K562 (cell line): ENCODE results near the gene STARD6. TPM values are rescaled to one million over a fixed set of nuclear protein-coding genes. Genes with fewer than 3 reads are reported as not detected.

ENCODE experiments used
- ATF7 ChIP-seq: fragments of 450-650 bp; IDR thresholded peaks from 2 replicates; pipeline ENCODE4 v1.7.1; 2014; ENCODE audit warnings: mild to moderate bottlenecking, moderate library complexity
- CHD4 ChIP-seq: fragments of 200-600 bp; sonication (generic); IDR thresholded peaks from 3 replicates; pipeline ENCODE4 v1.6.1; 2012; ENCODE audit warnings: low read depth, mild to moderate bottlenecking, mixed read lengths, low read length, inconsistent platforms; ENCODE audit not compliant: insufficient read depth, insufficient replicate concordance, poor library complexity, severe bottlenecking
- FOS ChIP-seq: IDR thresholded peaks from 3 replicates; pipeline ENCODE4 v1.6.1; 2011; ENCODE audit not compliant: insufficient read length; ENCODE audit errors: extremely low read depth
- HNRNPLL ChIP-seq: fragments of 200-400 bp; formaldehyde crosslinking; IDR thresholded peaks from 2 replicates; pipeline ENCODE4 v1.6.1; 2017; ENCODE audit warnings: low read length, low read depth, mild to moderate bottlenecking; ENCODE audit not compliant: poor library complexity, severe bottlenecking
- JUN ChIP-seq, 2 experiments: sonication (generic) in 1 of 2; formaldehyde crosslinking in 1 of 2; IDR thresholded peaks; 2 replicates each; pipeline versions ENCODE4 v1.6.1 to v1.8.0; 2012 to 2022; ENCODE audit warnings: borderline replicate concordance in 2 of 2, mild to moderate bottlenecking in 2 of 2, improper control_type of control experiment in 1 of 2, low read depth in 1 of 2, low read length in 1 of 2, missing genetic modification reagents in 1 of 2
- KDM2B ChIP-seq: fragments of 250-450 bp; sonication (Bioruptor Pico); IDR thresholded peaks from 2 replicates; pipeline ENCODE4 v1.8.0; 2021; ENCODE audit warnings: mild to moderate bottlenecking, moderate library complexity
- MCM2 ChIP-seq: fragments of 450-650 bp; IDR thresholded peaks from 2 replicates; pipeline ENCODE4 v1.6.1; 2017; ENCODE audit warnings: low read depth, mild to moderate bottlenecking
- NRF1 ChIP-seq, 2 experiments: fragments of 450-650 bp; IDR thresholded peaks in 1 of 2; conservative IDR thresholded peaks in 1 of 2; 2 replicates each; pipeline ENCODE4 v1.6.1; 2014; ENCODE audit warnings: mild to moderate bottlenecking in 2 of 2
- POLR3A ChIP-seq: IDR thresholded peaks from 2 replicates; pipeline ENCODE4 v1.6.1; 2011; ENCODE audit warnings: borderline replicate concordance, mild to moderate bottlenecking, moderate library complexity; ENCODE audit not compliant: insufficient read length, insufficient read depth; ENCODE audit errors: extremely low read depth
- RBM17 ChIP-seq: fragments of 200-400 bp; formaldehyde crosslinking; IDR thresholded peaks from 2 replicates; pipeline ENCODE4 v1.6.1; 2017; ENCODE audit warnings: low read depth, mild to moderate bottlenecking, low read length, borderline replicate concordance
- RCOR1 ChIP-seq, 2 experiments: IDR thresholded peaks; 2 replicates each; pipeline ENCODE4 v1.6.1; 2012; ENCODE audit warnings: low read depth in 2 of 2, low read length in 2 of 2, borderline replicate concordance in 1 of 2, improper control_type of control experiment in 1 of 2
- RREB1 ChIP-seq: fragments of 250-450 bp; sonication (Bioruptor Pico); IDR thresholded peaks from 2 replicates; pipeline ENCODE4 v1.4.0; 2020
- SREBF1 ChIP-seq: fragments of 150-350 bp; IDR thresholded peaks from 2 replicates; pipeline ENCODE4 v1.6.1; 2014; ENCODE audit warnings: antibody characterized with exemption, low read depth, low read length, borderline replicate concordance
- SUPT5H ChIP-seq: fragments of 450-650 bp; IDR thresholded peaks from 2 replicates; pipeline ENCODE4 v1.6.1; 2016
- TEAD1 ChIP-seq, 2 experiments: fragments of 450-650 bp in 1 of 2; sonication (generic) in 1 of 2; formaldehyde crosslinking; IDR thresholded peaks; 2 replicates each; pipeline versions ENCODE4 v1.4.0 to v1.8.0; 2020 to 2022; ENCODE audit warnings: mild to moderate bottlenecking in 2 of 2, missing genetic modification reagents in 1 of 2
- TOE1 ChIP-seq, 2 experiments: fragments of 450-650 bp in 1 of 2; sonication (generic) in 1 of 2; formaldehyde crosslinking in 1 of 2; IDR thresholded peaks; 2 replicates each; pipeline versions ENCODE4 v1.7.1 to v1.8.0; 2016 to 2022; ENCODE audit warnings: borderline replicate concordance in 2 of 2, mild to moderate bottlenecking in 2 of 2, antibody characterized with exemption in 1 of 2, inconsistent platforms in 1 of 2, low read depth in 1 of 2, missing genetic modification reagents in 1 of 2, moderate library complexity in 1 of 2
- ZNF133 ChIP-seq: fragments of 250-450 bp; sonication (Bioruptor Pico); IDR thresholded peaks from 2 replicates; pipeline ENCODE4 v1.4.0; 2020; ENCODE audit warnings: mild to moderate bottlenecking
- ZNF174 ChIP-seq: fragments of 250-450 bp; sonication (Bioruptor Pico); IDR thresholded peaks from 2 replicates; pipeline ENCODE4 v1.4.0; 2020; ENCODE audit warnings: mild to moderate bottlenecking
- ZNF232 ChIP-seq: sonication (generic); formaldehyde crosslinking; IDR thresholded peaks from 2 replicates; pipeline ENCODE4 v1.8.0; 2022; ENCODE audit warnings: mild to moderate bottlenecking, missing genetic modification reagents
- ZNF263 ChIP-seq: sonication (generic); formaldehyde crosslinking; IDR thresholded peaks from 2 replicates; pipeline ENCODE4 v1.8.0; 2022; ENCODE audit warnings: mild to moderate bottlenecking, missing genetic modification reagents, borderline replicate concordance
- ZNF780A ChIP-seq: fragments of 250-450 bp; sonication (Bioruptor Pico); IDR thresholded peaks from 2 replicates; pipeline ENCODE4 v1.5.0; 2021; ENCODE audit warnings: mild to moderate bottlenecking
- polyA plus RNA-seq, 8 experiments: library from polyadenylated mRNA; depleted of rRNA in 4 of 8; stranded (reverse) in 5 of 8; unstranded in 3 of 8; fragments of >200 nt; fragmentation: Nextera tagmentation in 2 of 8; fragmentation: Illumina TruSeq in 1 of 8; extraction: Ambion mirVana in 2 of 8; extraction: Trizol in 1 of 8; gene quantifications; 2 replicates each; pipeline versions ENCODE4 v1.2.1 to v1.2.3, GENCODE V29; 2011 to 2014; ENCODE audit warnings: inconsistent platforms in 1 of 8, missing spikeins in 1 of 8
- total RNA-seq, 7 experiments: library from RNA; depleted of rRNA in 6 of 7; stranded (reverse); fragments of >200 nt in 6 of 7; fragmentation: Illumina TruSeq in 2 of 7; extraction: Trizol in 2 of 7; gene quantifications; 2 replicates each; pipeline versions ENCODE4 v1.2.1 to v1.2.3, GENCODE V29; 2011 to 2021; ENCODE audit warnings: low replicate concordance in 1 of 7

Gene STARD6
- total and polyA plus RNA-seq, 9 of the 15 experiments (the other 6 are each of a cell fraction or from before 2014, with no cell fraction given): 0.11 to 0.15 TPM; not detected in 7

GRCh38 chr18:54357660-54358494, at the start of gene STARD6, which contains the start of gene C18orf54 (continued):
- no peak for TF ChIP-seq CHD4
- TF ChIP-seq HNRNPLL: peak; percentile 52
- TF ChIP-seq RREB1 (CRISPR knock-in tag): peak; percentile 94
- 0 out of 2 replicates have a peak, but pooled peaks have one; percentile 36 for TF ChIP-seq ATF7
- TF ChIP-seq ZNF133 (CRISPR knock-in tag): no peak
- TF ChIP-seq TEAD1 (CRISPR knock-in tag; IDR thresholded peaks at IDR 0.05): no peak
- peak; percentile 81 for TF ChIP-seq SUPT5H
- peak in 1 of 2 experiments; percentile 80; a peak in 2 of 4 replicates for TF ChIP-seq RCOR1 (IDR thresholded peaks at IDR 0.05; ENCODE audit: borderline replicate concordance in 1 of 2, low read depth in 2 of 2, low read length in 2 of 2)
- peak; percentile 13; the same call in 1 of the 2 replicates for TF ChIP-seq TOE1 (IDR thresholded peaks at IDR 0.05; ENCODE audit: borderline replicate concordance)
- no peak for TF ChIP-seq TOE1 (CRISPR knock-in tag; IDR thresholded peaks at IDR 0.05; ENCODE audit: borderline replicate concordance, low read depth)
- no peak for TF ChIP-seq ZNF174 (CRISPR knock-in tag)
- no peak for TF ChIP-seq MCM2
- no peak for TF ChIP-seq ZNF780A (CRISPR knock-in tag)
- no peak for TF ChIP-seq ZNF232
- TF ChIP-seq JUN (IDR thresholded peaks at IDR 0.05; ENCODE audit: borderline replicate concordance, low read depth, low read length): no peak
- TF ChIP-seq JUN (CRISPR knock-in tag; IDR thresholded peaks at IDR 0.05; ENCODE audit: borderline replicate concordance): no peak
- peak; percentile 96 to 97 for TF ChIP-seq NRF1 (conservative IDR thresholded peaks at IDR 0.05 in 1 of 2, IDR thresholded peaks at IDR 0.05 in 1 of 2)
- TF ChIP-seq RBM17: no peak
- TF ChIP-seq FOS: no peak
- no peak for TF ChIP-seq POLR3A
- no peak for TF ChIP-seq KDM2B (CRISPR knock-in tag)
- no peak for TF ChIP-seq SREBF1
- peak; percentile 38; the same call in 1 of the 2 replicates for TF ChIP-seq ZNF263 (CRISPR knock-in tag)
